ENCODE data around the gene NMRK1.

DNA sequence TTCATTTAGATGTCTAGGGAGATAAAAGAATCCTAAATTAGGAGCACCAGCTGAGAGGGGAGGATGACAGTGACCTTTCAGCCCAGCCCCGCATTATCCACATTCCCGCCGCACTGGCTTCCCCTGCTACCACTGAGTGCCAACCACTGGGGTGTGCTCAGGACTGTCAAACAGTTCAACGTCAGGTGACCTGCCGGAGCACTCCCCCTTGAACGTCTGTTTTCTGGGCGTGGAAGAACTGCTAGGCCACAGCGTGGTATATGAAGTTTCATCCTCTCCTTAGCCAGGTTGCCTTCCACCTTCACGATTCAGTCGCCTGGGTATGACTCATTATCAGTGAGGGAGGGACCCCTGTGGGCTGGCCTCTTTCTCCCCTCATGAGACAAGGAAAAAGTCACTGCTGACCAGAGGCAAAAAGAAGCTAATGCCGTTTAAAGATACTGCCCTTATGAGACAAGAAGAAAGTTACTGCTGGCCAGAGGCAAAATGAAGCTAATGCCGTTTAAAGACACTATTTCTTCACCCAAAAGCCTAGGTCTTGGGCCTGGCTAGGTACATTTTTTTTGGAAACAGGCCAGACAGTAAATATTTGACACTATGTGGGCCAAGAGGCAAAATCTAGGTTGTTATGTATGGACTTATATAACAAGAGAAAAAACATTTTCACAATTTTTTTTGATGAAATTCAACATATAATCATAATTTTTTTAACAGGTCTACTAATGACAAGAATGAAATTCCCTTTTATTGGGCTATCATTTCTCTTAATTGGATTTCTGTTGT, 4.6 kb downstream of the NMRK1 start:
- TF ChIP-seq, protein P1, sequence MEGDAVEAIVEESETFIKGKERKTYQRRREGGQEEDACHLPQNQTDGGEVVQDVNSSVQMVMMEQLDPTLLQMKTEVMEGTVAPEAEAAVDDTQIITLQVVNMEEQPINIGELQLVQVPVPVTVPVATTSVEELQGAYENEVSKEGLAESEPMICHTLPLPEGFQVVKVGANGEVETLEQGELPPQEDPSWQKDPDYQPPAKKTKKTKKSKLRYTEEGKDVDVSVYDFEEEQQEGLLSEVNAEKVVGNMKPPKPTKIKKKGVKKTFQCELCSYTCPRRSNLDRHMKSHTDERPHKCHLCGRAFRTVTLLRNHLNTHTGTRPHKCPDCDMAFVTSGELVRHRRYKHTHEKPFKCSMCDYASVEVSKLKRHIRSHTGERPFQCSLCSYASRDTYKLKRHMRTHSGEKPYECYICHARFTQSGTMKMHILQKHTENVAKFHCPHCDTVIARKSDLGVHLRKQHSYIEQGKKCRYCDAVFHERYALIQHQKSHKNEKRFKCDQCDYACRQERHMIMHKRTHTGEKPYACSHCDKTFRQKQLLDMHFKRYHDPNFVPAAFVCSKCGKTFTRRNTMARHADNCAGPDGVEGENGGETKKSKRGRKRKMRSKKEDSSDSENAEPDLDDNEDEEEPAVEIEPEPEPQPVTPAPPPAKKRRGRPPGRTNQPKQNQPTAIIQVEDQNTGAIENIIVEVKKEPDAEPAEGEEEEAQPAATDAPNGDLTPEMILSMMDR (IDR thresholded peaks at IDR 0.05): no peak
- TF ChIP-seq POLR2A (IDR thresholded peaks at IDR 0.05): no peak
